ENCODE data around the gene CLDN6. TPM values are rescaled to one million over a fixed set of nuclear protein-coding genes. Genes with fewer than 3 reads are reported as not detected.

Gene CLDN6
- total RNA-seq, 4 donors from 2014 or later: not detected

DNA sequence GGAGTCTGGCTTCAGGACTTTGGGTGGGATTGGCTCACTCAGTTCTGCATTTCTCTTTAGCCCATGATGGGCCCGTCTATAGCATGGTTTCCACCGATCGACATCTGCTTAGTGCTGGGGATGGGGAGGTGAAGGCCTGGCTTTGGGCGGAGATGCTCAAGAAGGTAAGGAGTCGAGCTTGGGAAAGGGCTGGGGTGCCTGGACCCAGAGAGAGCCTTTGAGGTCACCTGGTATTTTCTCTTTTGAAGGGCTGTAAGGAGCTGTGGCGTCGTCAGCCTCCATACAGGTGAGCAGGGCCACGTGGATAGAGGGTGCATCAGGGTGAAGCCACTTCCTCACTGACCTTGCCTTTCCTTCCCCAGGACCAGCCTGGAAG lies 8.0 kb upstream of the CLDN6 start:
- WGBS, 2 donors (ENCODE audit: low coverage in 1 of 2): 93 to 100% methylated on average over 1 to 3 of the region's 8 CpGs
- no peak for ATAC-seq
- Histone ChIP-seq H3K27me3 (peaks cover 27% of the 10 kb centered on the region), H3K27ac (no peak overlapping the region), H3K36me3 (peaks cover 0 to 22% of the 10 kb centered on the region in 2 donors), H3K4me3 (no peak overlapping the region), H3K4me1 (peaks cover 0 to 68% (median 36%) of the 10 kb centered on the region in 3 donors), H3K9me3 (no peaks in the 10 kb centered on the region)
- TF ChIP-seq CTCF (IDR thresholded peaks at IDR 0.05): no peak
- no peak for TF ChIP-seq POLR2A (IDR thresholded peaks at IDR 0.05)
- no peak for TF ChIP-seq EP300 (IDR thresholded peaks at IDR 0.05)
- TF ChIP-seq POLR2AphosphoS5 (IDR thresholded peaks at IDR 0.05): no peak

GRCh38 chr16:3025032-3026002 lies 7.3 kb upstream of the CLDN6 start:
- Histone ChIP-seq H3K27ac (no peak overlapping the region), H3K27me3 (peaks cover 20% of the 10 kb centered on the region), H3K9me3 (no peaks in the 10 kb centered on the region), H3K36me3 (peaks cover 0 to 22% of the 10 kb centered on the region in 2 donors), H3K4me3 (no peak overlapping the region), H3K4me1 (peaks cover 0 to 74% (median 36%) of the 10 kb centered on the region in 3 donors)
- TF ChIP-seq POLR2A (IDR thresholded peaks at IDR 0.05) (no peak), CTCF (IDR thresholded peaks at IDR 0.05) (no peak), POLR2AphosphoS5 (IDR thresholded peaks at IDR 0.05) (no peak), EP300 (IDR thresholded peaks at IDR 0.05) (no peak)
- 97 to 100% methylated on average over 2 to 11 of the region's 18 CpGs for WGBS, 2 donors (ENCODE audit: low coverage in 1 of 2)
- ATAC-seq: no peak

DNA sequence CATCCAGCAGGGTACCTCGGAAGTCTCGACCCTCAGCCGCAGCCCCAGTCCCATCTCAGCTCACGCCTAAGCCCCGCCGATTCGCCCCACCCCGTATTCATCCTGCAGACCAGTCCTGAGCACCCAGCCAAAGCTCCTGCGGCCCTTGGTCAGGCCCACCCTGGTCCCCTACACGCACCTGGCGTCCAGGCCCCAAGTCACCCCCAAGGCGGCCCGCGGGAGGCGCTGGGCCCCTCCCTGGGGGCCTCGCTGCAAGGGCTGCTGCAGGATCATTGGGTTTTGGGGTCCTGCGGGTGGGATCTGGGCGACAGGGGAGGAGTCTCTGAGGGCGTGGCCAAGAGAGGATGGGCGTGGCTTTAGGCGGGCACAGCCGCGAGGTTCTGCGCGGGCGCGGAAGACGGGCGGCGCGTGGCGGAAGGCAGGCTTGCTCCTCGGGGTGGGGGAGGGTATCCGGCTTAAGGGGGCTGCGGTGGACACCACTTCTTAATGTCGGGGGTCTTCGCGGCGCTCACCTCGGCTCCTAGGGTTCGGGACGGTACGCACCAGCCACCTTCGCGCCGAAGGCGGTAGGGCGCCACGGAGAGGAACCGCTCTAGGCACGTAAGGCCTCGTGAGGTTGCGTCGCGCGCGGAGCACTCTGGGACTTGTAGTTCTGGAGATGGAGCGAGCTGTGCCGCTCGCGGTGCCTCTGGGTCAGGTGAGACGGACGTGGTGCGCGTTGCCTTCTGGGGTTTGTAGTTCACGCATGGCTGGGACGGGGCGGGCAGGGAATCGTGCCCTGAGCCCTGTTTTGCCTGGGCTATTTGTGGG lies 5.9 kb upstream of the CLDN6 start, which contains the start of the genes HCFC1R1 and THOC6:
TSS of gene HCFC1R1 (minus strand) at position 274 of the 810 bp plus-strand sequence. CDS start at position 273, 1 bp downstream.
TSS of gene THOC6 (plus strand) at position 367 of the 810 bp plus-strand sequence. CDS start at position 659, 292 bp downstream.
- Histone ChIP-seq H3K36me3 (peaks cover 0 to 22% of the 10 kb centered on the region in 2 donors), H3K27ac (peak within 1 kb of the TSS; percentile 93 to 97 (median 96)), H3K9me3 (no peaks in the 10 kb centered on the region), H3K27me3 (peaks cover 12% of the 10 kb centered on the region), H3K4me3 (peak within 1 kb of the TSS; percentile 60 to 81), H3K4me1 (peaks cover 0 to 72% (median 33%) of the 10 kb centered on the region in 3 donors)
- WGBS, 2 donors (ENCODE audit: low coverage in 1 of 2): 20% methylated on average over 1 of the region's 69 CpGs; no CpG with 5 or more reads in 1 of the 2 donors
- TF ChIP-seq CTCF (IDR thresholded peaks at IDR 0.05) (no peak), POLR2AphosphoS5 (IDR thresholded peaks at IDR 0.05) (peak; percentile 72), POLR2A (IDR thresholded peaks at IDR 0.05) (peak; percentile 64 to 68)
- ATAC-seq: peak; percentile 85

- Histone ChIP-seq H3K4me1 (peaks cover 0 to 67% (median 29%) of the 10 kb centered on the region in 3 donors), H3K36me3 (peaks cover 0 to 22% of the 10 kb centered on the region in 2 donors), H3K4me3 (peak overlapping the region; percentile 60 to 81), H3K9me3 (no peaks in the 10 kb centered on the region), H3K27me3 (peaks cover 12% of the 10 kb centered on the region), H3K27ac (peak overlapping the region; percentile 93 to 97 (median 96))
- ATAC-seq: no peak
- TF ChIP-seq POLR2AphosphoS5 (IDR thresholded peaks at IDR 0.05): no peak
- TF ChIP-seq EP300 (IDR thresholded peaks at IDR 0.05): no peak
- no peak for TF ChIP-seq POLR2A (IDR thresholded peaks at IDR 0.05)
- TF ChIP-seq CTCF (IDR thresholded peaks at IDR 0.05): peak in 1 of 4 experiments; percentile 12
- no CpG with 5 or more reads among the region's 6 CpGs for WGBS, 2 donors (ENCODE audit: low coverage in 1 of 2)
Measured at GRCh38 chr16:3023415-3023668, 5.4 kb upstream of the CLDN6 start.

All from gastroesophageal sphincter (tissue), 4 donors.